Epidermal melanocyte (primary cell): ENCODE results near the gene PPM1A.

Source experiments
- DNase-seq: peaks from one replicate; pipeline ENCODE4 v3.0.0; 2011; ENCODE audit warnings: low spot score; ENCODE audit not compliant: insufficient read length

PPM1A gene

DNA sequence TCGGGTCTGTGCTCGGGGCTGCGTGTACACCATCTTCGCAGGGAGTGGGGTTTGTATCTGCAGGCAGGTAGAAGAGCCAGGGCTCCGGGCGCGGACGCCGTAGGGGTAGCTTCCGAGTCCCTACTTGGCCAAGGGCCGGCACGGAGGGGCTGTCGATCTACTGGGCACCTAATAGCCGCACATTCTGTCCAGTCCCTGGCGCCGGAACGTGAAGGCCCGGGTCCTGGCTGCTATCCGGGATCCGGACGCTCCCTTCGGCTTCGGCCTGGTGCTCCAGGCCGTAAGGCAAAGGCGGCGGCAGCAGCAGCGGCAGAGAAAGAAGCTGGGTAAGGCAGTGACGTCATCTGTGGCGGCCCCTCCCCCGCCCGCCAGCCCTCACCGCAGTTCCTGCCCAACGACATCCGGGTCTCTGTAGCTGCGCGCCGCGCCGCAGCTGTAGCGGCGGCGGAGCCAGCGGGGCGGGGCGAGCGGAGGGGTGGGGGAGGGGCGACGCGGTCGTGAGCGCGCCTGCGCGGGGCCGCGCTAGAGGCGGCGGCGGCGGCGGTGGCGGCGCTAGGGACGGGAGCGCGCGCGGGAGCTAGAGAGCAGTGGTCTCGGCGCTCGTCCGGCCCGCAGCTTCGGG is at the start of gene PPM1A:
PPM1A (plus strand) TSS at position 525 of the 622 bp plus-strand sequence. CDS start 33,483 bp downstream, outside the sequence.
- peak; percentile 84 for DNase-seq

DNA sequence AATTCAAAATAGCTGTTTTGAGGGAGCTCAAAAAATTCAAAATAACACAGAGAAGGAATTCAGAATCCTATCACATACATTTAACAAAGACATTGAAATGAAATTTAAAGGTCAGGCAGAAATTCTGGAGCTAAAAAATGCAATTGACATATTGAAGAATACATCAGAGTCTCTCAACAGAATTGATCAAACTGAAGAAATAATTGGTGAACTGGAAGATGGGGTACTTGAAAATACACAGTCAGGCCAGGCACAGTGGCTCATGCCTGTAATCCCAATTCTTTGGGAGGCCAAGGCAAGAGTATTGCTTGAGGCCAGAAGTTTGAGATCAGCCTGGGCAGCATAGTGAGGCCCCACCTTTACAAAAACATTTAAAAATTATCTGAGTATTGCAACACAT is 49.7 kb upstream of the PPM1A start:
- no peak for DNase-seq

DNA sequence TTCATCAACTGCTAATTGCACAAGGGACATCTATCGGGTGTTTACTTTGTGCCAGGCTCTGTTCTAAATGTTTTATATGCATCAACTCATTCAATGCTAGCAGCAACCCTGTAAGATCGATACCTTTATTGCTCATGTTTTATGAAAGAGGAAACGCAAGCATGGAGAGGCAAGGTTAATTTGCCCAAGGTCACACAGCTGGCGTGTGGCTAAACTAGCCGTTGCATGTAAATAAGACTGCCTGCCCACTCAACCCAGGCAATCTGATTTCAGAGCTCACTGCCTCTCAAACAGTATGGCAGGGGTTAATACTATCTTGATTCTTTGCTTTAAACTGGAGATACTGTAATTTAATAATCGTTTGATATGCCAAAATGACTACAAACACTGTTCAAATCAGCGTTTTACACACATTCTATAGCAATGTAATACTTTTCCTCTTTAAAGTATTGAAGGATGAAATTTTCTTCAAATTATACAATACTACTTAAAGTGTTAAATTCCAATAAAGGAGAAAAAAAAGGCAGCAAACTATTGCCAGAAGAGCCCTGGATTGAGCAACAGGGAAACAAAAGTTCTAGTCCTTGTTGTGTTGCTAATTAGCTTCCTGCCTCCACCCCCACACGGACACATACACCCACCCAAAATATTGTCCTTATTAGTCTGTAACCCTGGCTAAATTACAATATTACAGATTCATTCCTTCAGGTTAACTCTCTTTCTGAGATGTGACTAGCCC is 44.7 kb upstream of the PPM1A start:
- DNase-seq = no peak

DNA sequence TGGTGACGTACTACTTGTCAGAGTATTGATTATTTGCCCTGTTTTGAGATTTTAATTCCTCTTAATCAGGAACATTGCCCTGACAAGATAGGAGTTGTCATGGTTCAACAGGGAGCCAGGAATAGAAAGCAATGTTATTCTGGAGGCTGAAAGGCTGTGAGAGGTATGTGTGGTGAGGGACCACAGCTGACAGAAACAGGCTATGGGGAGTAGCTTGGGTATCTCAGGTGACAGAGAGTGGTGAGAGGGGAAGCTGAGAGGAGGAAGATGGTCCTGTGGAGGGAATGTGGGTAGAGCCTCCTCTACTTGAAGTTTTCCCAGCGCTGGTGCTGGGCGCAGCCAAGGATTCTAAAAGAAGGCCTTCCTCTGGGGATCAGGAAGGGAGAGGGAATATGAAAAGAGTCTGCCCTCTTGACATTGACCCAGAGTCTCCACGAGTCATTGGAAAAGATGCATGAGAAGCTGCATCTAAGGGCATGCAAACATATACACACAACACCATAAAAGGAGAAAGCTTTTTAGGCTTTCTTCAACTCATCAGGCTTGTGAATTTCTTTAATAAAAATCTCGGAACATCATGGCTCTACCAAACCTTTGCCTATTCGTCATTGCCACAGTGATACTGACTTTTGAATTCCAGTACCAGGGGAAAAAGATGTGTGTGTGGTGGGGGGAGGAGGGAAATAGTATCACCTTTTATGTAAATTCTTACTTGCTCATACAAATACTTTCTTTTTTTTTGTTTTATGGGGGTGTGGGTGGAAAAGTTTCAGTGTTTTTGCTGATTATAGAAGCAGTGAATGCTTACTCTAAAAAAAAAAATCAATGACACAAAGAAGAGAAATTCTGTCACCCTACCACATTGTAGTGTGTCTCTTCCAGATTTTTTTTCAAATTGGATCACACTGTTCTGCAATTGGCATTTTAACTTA is 43.9 kb upstream of the PPM1A start:
- DNase-seq = no peak

DNA sequence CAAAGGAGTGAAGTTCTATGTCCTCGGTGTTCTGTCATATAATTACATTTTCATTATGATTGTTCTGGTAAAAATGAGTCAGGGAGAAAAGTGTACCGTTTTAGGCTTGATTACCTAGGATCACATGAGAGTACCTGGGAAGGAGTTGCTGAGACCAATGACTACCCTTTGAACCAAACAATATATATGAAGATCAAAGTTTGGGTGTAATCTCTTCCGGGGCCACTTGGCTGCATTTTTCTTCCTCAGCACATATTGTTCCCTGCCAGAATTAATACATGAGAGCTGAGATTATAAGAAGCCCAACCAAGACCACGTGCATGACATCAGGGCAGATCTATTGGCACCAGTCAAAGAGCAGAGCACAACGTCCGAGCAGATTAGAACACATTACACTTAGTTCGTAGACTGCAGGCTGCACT is 42.8 kb upstream of the PPM1A start:
- DNase-seq = no peak

DNA sequence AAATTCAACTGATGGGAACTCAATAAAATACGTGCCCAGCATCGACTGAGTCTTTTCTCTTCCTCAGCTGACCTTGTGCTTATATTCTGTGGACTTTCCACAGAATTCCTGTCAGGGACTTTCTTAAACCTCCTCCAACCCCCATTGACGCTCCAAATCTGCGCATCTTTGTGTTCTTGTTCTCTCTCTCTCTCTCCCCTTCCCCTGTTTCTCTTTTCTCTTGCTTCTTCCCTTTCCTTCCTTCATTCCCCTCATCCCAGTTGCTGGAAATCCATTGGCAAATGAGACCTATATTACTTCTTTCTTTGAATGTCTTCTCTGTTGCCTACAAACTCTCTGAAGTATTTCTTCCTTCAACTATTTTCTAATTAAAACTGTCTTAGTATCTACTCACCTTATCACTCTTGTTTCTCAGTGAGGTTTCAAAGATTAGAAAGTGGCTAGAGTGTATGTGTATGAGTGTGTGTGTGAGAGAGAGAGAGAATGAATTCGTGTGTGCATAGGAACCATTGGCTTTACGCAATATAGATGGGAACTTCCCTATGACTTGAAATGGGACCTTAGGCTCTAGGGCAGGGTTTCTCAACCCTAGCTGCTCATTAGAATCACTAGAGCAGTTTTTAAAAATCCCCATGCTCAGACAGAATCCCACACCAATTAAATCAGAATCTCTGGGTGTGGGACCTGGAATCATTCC is 42.0 kb upstream of the PPM1A start:
- no peak for DNase-seq

DNA sequence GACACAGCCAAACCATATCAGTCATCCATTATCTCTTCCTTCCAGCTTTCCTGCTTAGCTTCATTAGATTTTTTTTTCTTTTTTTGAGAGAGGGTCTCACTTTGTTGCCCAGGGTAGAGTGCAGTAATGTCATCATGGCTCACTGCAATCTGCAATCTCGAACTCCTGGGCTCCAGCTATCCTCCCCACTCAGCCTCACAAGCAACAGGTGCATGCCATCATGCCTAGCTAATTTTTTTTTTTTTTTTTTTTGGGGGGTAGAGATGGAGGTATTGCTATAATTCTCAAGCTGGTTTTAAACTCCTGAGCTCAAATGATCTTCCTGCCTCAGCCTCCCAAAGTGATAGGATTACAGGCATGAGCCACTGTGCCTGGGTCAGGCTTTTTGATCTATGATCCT is 38.3 kb upstream of the PPM1A start:
- DNase-seq = no peak

DNA sequence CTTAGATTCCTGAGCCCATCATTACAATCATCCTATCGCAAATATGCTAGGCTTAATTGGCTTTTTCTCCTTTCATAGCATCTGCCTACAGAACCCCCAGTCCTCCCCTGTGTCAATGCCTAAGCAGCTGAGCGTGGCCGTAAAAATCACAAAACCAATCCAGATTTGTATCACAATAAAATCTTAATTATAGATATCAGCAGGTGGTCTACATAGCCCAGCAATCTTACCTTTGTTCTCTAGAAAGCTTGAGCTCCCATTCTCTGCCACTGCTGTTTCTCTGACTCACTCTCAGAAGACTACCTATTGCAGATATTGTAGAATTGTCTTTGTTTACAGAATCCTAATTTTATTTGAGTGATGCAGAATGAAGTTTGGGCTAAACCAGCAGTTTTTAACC is 37.9 kb upstream of the PPM1A start:
- no peak for DNase-seq

DNA sequence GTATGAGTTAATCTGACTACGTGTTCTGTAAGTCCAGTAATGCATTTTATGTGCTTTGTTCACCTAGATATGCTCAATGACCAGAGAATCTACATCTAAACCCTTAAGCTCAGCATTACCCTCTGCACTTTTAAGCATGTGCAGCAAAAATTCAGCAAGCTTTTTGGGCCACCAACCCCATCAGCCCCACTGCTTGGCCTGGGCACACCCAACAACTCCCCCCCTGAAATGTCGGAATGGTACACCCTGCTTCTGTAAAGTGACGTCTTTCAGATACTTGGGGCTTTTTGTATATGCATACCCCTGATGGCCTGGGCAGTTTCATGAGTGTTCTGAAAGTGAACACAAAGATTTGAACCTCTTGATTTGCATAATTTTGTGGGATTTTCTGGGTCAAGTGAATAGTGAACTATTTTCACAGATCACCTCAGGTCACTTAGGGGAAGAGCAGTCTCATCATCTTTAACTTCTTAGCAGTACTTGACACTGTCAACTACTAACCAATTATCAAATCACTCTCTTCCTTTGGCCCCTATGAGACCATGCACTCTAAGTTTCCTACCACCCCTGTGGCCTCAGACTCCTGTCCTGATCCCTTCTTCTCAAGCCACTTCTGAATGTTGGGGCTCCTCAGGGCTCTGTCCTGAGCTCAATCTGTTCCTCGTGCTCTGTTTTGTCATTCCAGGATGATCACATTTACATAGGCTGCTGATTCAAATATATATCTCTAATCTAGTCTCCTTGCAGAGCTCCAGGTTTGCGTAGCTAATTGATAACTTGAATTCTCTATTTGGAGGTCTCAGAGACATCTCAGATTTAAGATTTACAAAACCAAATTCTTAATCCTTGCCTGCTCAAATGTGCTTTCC is 36.3 kb upstream of the PPM1A start:
- no peak for DNase-seq

DNA sequence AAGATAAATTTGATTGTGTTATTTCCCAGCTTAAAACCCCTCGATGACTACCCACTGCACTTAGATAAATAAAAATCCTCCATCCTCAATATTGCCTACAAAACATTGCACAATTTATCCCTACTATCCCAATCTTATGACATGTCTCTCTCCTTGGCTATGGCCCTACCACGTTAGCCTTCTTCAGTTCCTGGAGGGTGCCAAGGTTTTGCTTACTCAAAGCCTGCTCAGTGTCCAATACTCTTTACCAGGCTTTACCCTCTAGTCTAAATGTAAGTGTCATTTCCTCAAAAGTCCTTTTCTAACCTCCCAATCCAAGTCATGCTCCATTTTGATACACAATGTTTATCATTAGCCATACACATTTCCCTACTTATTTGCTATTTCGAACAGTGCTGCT is 35.0 kb upstream of the PPM1A start:
- no peak for DNase-seq

DNA sequence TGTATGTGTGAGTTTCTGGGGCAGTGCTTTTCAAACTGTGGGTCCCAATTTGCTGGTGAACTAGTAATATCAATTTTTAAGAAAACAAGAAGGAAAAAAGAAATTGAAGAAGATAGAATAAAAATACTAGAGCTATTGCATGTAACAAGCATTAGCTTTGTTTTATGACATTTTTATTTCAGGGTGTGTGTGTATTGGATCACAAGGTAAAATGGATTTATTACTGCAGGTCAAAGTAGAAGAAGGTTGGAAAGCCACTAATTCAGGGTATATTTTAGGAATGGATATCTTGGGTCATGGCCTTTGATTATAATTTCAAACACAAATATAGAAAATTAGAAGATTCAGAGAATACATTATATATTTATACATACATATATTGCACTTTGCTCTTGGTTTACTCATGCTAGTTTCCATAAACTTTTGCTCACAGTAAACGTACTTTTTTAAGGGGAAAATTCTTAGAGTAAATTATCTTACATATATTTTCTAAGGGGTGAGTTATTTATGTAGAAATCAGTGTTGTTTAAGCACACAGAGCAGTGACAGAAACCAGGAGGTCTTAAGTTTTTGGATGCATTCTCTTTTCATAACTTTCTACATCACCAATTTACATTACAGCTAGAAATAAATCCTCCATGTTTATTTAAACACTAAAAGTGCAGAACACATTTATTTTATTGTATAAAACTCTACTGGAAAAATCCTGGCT is 34.5 kb upstream of the PPM1A start:
- no peak for DNase-seq

DNA sequence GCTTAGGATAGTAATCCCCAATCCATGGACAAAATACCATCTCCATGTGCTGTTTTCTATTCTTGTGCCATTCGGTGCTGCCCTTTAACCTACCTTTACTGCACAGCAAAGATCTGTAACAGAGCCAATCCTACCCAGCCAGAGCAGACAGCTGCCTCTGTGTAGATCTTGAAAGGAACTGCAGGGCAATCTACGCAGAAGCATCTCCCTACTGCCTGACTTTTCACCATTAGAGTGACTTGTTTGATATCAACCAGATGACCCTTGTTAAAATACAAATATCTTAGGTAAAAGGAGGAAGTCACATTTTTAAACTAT is 33.9 kb upstream of the PPM1A start:
- DNase-seq = no peak

DNA sequence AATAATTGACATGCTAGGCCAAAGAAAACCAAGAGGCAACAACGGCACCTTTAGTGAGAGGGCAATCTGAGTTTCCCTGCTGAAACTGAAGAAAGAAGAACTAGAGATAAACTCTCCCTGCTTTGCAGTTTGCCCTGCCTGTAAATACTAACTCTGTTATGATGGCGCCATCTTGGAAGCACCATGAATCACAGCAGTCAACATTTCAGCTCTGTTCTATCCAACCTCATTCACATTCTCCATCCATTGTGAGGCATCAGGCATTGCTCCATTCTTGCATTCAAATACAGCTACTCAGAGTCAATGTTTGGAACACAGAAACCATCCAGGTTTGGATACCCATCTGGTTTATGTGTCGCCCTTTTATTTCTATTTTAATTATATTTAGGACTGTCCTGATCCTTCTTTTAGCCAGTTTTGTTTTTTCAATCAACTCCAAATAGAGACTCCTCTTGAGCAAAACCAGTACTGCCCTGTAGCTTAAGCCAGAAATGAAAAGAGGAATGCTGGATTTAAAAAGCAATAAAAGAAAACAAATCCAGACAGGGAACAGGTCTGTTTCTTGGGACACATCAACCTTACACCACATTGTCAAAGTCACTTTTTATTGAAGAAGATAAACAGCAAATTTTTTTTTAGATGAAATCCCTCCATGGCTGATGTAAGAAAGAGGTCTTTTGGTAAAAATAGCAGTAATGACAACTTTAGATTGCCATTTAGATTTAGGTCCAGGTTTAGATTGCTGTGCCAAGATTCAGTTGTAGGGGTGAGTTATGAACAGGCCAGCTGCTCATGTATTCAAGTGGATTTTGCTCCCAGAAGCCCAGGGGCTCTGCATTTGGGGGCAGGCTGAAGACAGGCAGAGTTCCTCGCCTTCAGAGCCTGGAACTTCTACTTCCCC is 33.3 kb upstream of the PPM1A start:
- no peak for DNase-seq

DNA sequence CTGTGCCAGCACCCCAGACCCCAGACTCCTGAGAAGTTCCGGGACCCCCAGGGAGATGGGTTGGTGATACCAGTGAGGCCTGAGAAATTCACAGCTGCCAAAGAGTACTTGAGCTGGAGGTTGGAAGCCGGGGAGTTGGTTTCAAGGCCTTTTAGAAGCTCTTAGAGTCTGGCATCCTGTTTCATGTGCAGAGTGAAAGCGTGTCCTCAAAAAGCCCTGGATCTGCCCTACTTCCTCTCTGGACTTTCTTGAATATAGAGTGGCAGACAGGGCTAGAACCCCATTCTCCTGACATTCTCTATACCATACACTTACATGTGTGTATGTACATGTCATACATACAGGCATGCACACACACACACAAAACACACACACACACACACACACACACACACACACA is 31.3 kb upstream of the PPM1A start:
- DNase-seq = no peak

DNA sequence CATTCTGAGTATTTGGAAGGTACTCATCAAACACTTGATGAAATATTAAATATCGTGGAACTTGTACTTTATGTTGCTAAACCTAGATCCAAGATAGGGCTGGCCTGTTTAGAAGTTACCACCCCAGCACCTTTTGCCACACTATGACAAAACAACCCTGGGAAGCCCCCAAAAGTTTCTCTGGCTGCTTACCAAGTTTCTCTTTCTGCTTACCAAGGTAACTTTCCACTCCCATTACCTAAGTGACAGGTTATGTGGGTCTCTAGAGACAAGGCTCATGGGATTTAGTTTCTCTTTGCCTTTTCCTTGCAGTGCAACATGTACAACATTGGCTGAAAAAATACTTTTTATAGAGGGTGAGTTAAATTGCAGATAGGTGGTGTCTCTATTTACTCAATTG is 28.9 kb upstream of the PPM1A start:
- no peak for DNase-seq

DNA sequence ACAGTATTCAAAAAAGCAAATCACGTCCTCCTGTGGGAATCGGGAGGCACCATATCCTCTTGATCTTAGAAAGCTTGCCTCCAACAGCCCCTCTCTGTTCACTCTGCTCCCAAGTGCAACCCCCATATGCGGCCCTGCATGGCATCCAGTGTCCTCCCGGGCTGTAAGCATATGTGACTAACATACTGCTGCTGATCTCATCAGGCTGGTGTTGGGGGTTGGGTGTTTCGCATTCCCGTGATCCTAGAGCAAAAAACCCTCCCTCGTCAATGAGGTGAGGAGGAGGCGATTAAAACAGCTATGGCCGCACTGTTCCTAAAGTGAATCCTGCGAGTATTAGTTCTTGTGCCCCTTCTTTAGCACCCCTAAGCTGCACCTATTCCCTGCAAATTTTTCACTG is 28.1 kb upstream of the PPM1A start:
- no peak for DNase-seq

DNA sequence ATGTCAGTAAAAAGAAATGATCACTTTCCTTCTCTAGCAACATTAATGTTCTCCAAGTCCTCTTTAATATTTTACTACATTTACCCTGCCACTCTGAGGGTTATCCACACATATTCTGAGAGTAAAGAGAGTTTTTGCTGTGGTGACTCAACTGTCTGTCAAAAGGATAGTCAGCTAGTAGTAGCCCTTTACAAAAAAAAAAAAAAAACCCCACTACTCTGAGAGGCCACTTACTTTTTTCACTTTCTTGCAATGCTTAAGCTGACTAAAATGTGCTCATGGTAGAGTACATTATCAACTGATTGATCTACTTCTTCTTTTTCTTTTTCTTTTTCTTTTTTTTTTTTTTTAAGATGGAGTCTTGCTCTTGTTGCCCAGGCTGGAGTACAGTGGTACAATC is 27.6 kb upstream of the PPM1A start:
- no peak for DNase-seq

DNA sequence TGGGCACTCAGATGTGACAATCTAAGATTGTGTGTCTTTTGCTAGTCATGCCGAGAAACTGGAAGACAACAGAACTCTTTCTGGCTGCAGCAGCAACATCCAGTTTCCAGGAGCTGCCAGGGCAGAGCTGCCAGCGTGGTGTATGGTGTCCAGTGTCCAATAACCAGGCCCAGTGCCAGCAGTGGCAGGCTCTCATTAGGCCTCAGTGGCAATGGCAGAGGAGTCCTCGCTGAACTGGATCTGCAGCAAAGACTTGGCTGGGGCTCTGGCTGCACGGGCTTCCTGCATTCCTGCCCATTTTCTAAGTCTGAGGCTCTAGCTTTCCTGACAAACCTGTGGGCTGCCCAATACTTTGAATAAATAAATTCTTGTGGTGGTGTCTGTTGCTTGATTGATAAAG is 26.2 kb upstream of the PPM1A start:
- no peak for DNase-seq

DNA sequence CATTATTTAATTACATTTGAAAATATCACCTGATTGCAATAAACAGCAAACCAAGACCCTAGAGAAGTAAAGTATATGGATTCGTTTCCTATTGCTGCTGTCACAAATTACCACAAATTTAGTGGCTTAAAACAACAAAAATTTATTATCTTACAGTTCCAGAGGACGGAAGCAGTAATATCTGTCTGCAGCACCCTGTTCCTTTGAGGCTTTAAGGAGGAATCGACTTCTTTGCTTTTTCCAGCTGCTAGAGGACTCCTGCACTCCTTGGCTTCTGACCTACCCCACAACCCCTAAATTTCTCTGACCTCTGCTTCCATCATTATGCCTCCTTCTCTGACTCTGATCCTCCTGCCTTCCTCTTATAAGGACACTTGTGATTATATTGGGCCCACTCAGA is 23.8 kb upstream of the PPM1A start:
- no peak for DNase-seq
